Measurements from ENCODE around the gene TXN2.

Gene TXN2

DNA sequence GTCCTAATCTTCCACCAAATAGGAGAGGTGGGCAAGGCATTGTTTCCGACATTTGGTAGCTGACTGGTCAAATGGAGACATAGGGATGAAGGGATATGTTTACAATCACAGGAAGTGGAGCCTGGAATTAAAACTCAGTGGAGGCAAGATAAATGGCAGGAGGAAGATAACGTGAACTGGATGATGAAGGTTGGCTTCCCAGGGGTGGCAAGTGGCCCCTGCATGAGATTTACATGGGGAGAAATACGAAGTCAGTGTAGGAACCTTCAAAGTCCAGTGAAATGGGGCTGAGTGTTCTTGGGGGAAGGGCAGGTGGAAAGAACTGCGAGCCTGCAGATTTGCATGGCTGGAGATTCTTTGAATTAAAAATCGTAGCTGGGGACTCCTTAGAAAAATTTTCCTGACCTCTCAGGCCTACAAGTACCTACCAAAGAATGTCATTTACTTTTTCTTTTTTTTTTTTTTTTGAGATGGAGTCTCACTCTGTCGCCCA lies 26.1 kb upstream of the TXN2 start:
- Histone ChIP-seq H3K27me3 (ENCODE audit: control insufficient read depth, insufficient read depth, low read length) (no peaks in the 10 kb centered on the region), H3K36me3 (ENCODE audit: control insufficient read depth, insufficient read depth, low read length) (peaks cover 15% of the 10 kb centered on the region), H3K27ac (ENCODE audit: low read depth, low read length) (peak overlapping the region; percentile 49), H3K4me1 (ENCODE audit: control insufficient read depth, insufficient read depth, low read length) (peaks cover 8% of the 10 kb centered on the region), H3K4me3 (ENCODE audit: low read length) (peak overlapping the region; percentile 67), H3K9ac (ENCODE audit: low read length) (no peak overlapping the region)

DNA sequence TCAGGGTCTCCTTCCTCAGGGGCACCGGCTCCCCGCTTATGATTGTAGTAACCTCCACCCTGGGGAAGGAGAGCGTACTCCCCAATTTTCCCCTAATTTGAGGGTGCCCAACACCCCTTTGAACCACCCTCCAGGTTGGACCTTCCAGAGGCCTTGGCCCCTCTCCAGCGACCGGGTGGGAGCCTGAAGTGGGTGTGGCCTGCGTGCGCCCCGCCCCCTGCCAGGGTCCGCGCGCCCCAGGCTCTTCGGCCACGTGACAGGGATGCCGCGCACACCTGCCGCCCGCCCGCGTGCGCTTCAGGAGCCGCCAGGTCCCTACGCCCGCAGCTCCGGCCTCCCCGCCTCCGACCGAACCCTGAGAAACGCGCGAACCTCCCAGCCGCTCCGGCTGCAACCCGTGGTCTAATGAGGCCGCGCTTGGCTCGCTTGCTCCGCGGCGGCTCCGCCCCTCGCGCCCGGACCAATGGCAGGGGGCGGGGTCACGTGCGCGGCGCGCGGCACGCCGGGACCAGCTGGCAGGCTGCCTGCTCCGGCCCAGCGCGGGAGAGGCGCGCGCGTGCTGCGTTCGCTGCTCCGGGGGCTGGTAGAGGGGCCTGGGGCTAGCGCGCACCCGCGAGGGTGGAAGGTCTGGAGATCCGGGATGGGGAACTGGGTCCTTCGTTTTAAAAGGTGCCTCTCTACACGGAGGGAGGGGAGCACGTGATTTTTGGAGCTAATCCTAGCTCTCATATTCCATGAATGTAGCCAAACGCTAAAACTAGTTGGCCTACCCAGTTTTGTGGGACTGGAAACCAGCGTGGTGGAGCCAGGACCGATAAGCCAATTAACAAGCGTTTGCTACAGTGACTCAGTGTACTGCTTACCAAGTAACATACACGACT lies 25.4 kb upstream of the TXN2 start, which contains the start of gene FOXRED2:
TSS of gene FOXRED2 (minus strand) at position 404 of the 881 bp plus-strand sequence. CDS start 618 bp downstream, outside the sequence.
- peak within 1 kb of the TSS; percentile 67 for H3K4me3 ChIP-seq (ENCODE audit: low read length)
- H3K4me1 ChIP-seq (ENCODE audit: control insufficient read depth, insufficient read depth, low read length) = peaks cover 8% of the 10 kb centered on the region
- H3K27ac ChIP-seq (ENCODE audit: low read depth, low read length) = peak within 1 kb of the TSS; percentile 71
- peaks cover 9% of the 10 kb centered on the region for H3K36me3 ChIP-seq (ENCODE audit: control insufficient read depth, insufficient read depth, low read length)
- no peaks in the 10 kb centered on the region for H3K27me3 ChIP-seq (ENCODE audit: control insufficient read depth, insufficient read depth, low read length)
- H3K9ac ChIP-seq (ENCODE audit: low read length) = no peak within 1 kb of the TSS

DNA sequence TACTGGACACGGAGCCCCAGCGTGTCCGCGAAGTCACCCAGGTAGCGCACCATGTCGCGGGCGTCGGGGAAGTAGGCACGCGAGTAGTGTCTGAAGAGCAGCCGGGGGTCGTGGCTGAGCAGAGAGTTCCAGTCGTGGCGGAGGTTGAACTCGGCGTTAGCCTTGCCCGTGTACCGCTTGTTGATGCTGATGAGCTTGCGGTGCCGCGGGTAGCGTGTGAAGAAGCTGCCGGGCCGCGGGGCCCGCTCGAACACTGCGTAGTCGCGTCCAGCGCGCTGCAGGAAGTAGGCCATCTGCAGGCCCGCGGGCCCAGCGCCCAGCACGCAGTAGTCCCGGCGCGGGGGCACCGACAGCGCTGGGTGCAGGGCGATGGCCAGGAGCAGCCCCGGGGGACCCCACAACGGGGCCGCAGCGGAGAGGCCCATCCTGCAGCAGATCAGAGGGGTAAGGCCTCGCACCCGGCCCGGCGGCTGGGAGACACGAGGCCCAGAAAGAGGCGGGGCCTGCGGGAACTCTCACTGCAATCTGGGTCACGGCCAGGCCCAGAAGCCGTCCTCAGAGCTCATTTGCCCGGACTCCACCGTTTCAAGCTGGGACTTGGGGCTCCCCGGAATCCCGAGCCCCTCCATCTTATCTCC lies 24.7 kb upstream of the TXN2 start:
- Histone ChIP-seq H3K9ac (ENCODE audit: low read length) (no peak overlapping the region), H3K4me1 (ENCODE audit: control insufficient read depth, insufficient read depth, low read length) (peaks cover 8% of the 10 kb centered on the region), H3K27ac (ENCODE audit: low read depth, low read length) (peak overlapping the region; percentile 71), H3K27me3 (ENCODE audit: control insufficient read depth, insufficient read depth, low read length) (no peaks in the 10 kb centered on the region), H3K4me3 (ENCODE audit: low read length) (peak overlapping the region; percentile 67), H3K36me3 (ENCODE audit: control insufficient read depth, insufficient read depth, low read length) (peaks cover 5% of the 10 kb centered on the region)

DNA sequence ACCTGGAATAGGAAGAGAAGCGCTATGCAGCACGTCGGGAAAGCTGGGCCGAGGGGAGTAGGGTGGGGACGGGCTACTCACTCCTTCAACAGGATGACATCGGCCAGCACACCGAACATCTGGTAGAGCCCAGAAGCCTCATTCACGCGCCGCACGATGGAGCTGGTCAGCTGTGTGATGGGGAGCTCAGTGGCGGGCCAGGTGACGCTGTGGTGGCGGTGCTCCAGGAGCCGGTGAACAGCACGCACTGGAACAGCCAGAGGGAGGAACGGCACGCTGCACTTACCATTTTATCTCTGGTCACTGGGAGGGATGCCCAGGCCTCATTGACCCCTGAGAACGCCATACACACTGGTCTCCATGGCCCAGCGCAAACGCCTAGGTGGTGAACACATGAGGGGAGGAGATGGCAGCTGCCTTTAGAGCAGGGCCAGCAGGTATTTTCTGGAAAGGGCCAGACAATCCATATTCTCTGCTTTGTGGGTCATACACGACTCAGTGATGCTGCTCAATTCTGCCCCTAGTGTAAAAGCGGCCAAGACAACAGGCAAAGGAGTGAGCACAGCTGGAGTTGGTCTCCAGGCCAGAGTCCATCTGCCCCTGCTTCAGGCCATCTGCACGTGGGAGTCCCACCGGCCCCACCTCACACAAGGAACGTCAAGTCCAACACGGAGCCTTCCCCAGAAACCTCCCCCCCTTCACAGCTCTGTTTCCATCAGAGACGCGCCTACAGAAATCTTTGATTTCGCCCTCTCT lies 16.6 kb upstream of the TXN2 start:
- Histone ChIP-seq H3K4me3 (ENCODE audit: low read length) (no peak overlapping the region), H3K9ac (ENCODE audit: low read length) (no peak overlapping the region), H3K36me3 (ENCODE audit: control insufficient read depth, insufficient read depth, low read length) (peaks cover 6% of the 10 kb centered on the region), H3K4me1 (ENCODE audit: control insufficient read depth, insufficient read depth, low read length) (no peaks in the 10 kb centered on the region), H3K27ac (ENCODE audit: low read depth, low read length) (no peak overlapping the region), H3K27me3 (ENCODE audit: control insufficient read depth, insufficient read depth, low read length) (no peaks in the 10 kb centered on the region)

DNA sequence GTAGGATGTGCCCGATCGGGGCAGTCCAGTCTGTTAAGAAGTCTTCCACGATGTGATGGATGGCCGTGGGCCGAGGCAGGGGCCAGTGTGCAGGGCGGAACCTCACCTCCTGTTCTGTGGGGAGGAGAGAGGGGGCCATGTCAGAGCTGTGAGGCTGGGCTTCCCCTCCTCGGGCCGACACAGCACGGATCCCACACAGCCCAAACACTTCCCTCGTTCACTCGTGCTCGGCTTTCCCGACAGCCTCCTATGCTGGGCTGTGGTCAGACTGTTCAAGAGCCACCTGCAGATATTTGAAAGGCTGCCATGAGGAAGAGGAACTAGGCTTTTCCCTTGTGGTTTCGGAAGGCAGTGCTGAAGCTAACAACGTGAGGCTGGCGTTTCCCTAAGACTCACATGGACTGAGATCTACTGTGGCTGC lies 12.3 kb upstream of the TXN2 start:
- H3K36me3 ChIP-seq (ENCODE audit: control insufficient read depth, insufficient read depth, low read length) = peaks cover 6% of the 10 kb centered on the region
- no peak overlapping the region for H3K9ac ChIP-seq (ENCODE audit: low read length)
- no peak overlapping the region for H3K4me3 ChIP-seq (ENCODE audit: low read length)
- H3K27ac ChIP-seq (ENCODE audit: low read depth, low read length) = no peak overlapping the region
- no peaks in the 10 kb centered on the region for H3K27me3 ChIP-seq (ENCODE audit: control insufficient read depth, insufficient read depth, low read length)
- no peaks in the 10 kb centered on the region for H3K4me1 ChIP-seq (ENCODE audit: control insufficient read depth, insufficient read depth, low read length)

DNA sequence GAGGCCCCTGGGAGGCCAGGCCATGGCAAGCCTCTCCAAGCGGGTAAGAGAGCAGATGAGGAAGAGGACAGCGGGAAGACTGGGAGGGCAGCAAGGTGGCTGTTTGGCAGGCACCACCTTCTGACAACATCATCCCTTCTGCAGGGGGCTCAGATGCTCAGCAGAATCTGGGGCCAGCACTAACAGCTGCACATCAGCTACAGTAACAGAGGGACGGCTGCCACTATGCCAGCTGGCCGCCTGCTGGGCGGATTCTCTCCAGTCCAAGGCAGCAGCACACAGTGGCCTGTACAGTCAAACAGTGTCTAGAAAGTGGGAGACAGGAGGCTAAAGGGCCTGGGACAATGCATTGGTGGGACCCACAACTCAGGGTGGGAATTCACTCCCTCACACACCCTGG lies 10.7 kb upstream of the TXN2 start:
- Histone ChIP-seq H3K4me1 (ENCODE audit: control insufficient read depth, insufficient read depth, low read length) (no peaks in the 10 kb centered on the region), H3K36me3 (ENCODE audit: control insufficient read depth, insufficient read depth, low read length) (peaks cover 6% of the 10 kb centered on the region), H3K27me3 (ENCODE audit: control insufficient read depth, insufficient read depth, low read length) (no peaks in the 10 kb centered on the region), H3K9ac (ENCODE audit: low read length) (no peak overlapping the region), H3K4me3 (ENCODE audit: low read length) (no peak overlapping the region), H3K27ac (ENCODE audit: low read depth, low read length) (no peak overlapping the region)

GRCh38 chr22:36491155-36491554 lies 9.7 kb upstream of the TXN2 start:
- Histone ChIP-seq H3K4me3 (ENCODE audit: low read length) (no peak overlapping the region), H3K36me3 (ENCODE audit: control insufficient read depth, insufficient read depth, low read length) (peaks cover 4% of the 10 kb centered on the region), H3K9ac (ENCODE audit: low read length) (no peak overlapping the region), H3K4me1 (ENCODE audit: control insufficient read depth, insufficient read depth, low read length) (peaks cover 4% of the 10 kb centered on the region), H3K27ac (ENCODE audit: low read depth, low read length) (no peak overlapping the region), H3K27me3 (ENCODE audit: control insufficient read depth, insufficient read depth, low read length) (no peaks in the 10 kb centered on the region)

DNA sequence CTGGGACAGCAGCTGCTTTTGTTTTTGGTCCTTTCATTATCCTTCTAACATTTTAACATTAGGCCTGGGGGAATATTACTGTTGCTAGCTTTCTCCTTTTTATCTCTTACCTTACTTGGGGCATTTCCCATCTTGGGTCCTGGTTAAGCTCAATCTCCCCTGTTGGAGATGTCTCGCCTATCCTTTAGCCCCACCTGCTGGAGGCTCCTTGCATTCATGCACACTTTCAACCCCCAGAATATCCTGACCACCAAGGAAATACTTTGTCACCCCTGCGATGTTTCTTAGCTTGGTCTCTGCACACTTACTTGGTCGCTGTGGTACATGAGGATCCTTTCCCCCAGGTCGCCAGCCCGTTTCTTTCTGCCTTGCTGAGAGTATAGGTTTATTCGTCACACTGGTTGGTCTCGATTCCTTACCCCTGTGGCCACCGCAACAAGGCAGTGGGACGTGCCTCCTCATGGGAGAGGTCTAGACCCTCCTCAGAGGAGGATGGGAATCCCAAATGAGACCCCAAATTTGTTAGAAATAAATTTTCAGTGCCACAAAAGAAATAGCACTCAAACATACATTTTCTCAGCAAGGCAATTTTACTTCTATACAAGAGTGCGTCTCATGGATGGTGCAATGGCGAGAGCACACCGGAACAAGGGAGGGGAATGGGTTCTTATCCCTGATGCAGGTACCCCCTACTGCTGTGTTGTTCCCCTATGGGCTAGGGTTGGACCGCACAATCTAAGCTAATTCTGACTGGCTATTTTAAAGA lies 5.4 kb upstream of the TXN2 start:
- Histone ChIP-seq H3K27me3 (ENCODE audit: control insufficient read depth, insufficient read depth, low read length) (no peaks in the 10 kb centered on the region), H3K27ac (ENCODE audit: low read depth, low read length) (no peak overlapping the region), H3K4me3 (ENCODE audit: low read length) (no peak overlapping the region), H3K36me3 (ENCODE audit: control insufficient read depth, insufficient read depth, low read length) (no peaks in the 10 kb centered on the region), H3K4me1 (ENCODE audit: control insufficient read depth, insufficient read depth, low read length) (peaks cover 4% of the 10 kb centered on the region), H3K9ac (ENCODE audit: low read length) (no peak overlapping the region)

GRCh38 chr22:36480941-36481392 lies 473 bp downstream of the TXN2 start:
- H3K36me3 ChIP-seq (ENCODE audit: control insufficient read depth, insufficient read depth, low read length) = peaks cover 15% of the 10 kb centered on the region
- peak overlapping the region; percentile 90 for H3K4me3 ChIP-seq (ENCODE audit: low read length)
- H3K9ac ChIP-seq (ENCODE audit: low read length) = peak overlapping the region; percentile 54
- H3K27ac ChIP-seq (ENCODE audit: low read depth, low read length) = peak overlapping the region; percentile 97
- peaks cover 9% of the 10 kb centered on the region for H3K4me1 ChIP-seq (ENCODE audit: control insufficient read depth, insufficient read depth, low read length)
- no peaks in the 10 kb centered on the region for H3K27me3 ChIP-seq (ENCODE audit: control insufficient read depth, insufficient read depth, low read length)

- Histone ChIP-seq H3K4me1 (ENCODE audit: control insufficient read depth, insufficient read depth, low read length) (peaks cover 9% of the 10 kb centered on the region), H3K27ac (ENCODE audit: low read depth, low read length) (no peak overlapping the region), H3K9ac (ENCODE audit: low read length) (no peak overlapping the region), H3K4me3 (ENCODE audit: low read length) (no peak overlapping the region), H3K27me3 (ENCODE audit: control insufficient read depth, insufficient read depth, low read length) (no peaks in the 10 kb centered on the region), H3K36me3 (ENCODE audit: control insufficient read depth, insufficient read depth, low read length) (peaks cover 24% of the 10 kb centered on the region)
These were observed 2.5 kb downstream of the TXN2 start for GRCh38 chr22:36478966-36479365.

- no peaks in the 10 kb centered on the region for H3K27me3 ChIP-seq (ENCODE audit: control insufficient read depth, insufficient read depth, low read length)
- no peak overlapping the region for H3K27ac ChIP-seq (ENCODE audit: low read depth, low read length)
- no peak overlapping the region for H3K4me3 ChIP-seq (ENCODE audit: low read length)
- H3K4me1 ChIP-seq (ENCODE audit: control insufficient read depth, insufficient read depth, low read length) = peaks cover 14% of the 10 kb centered on the region
- H3K9ac ChIP-seq (ENCODE audit: low read length) = no peak overlapping the region
- H3K36me3 ChIP-seq (ENCODE audit: control insufficient read depth, insufficient read depth, low read length) = peaks cover 26% of the 10 kb centered on the region
These were observed 6.1 kb downstream of the TXN2 start for GRCh38 chr22:36475341-36475740.

Measured in rectal smooth muscle tissue (tissue), 1 donor.